MM.1S (cell line): ENCODE data around the gene CLN6.

ENCODE experiments used
- CTCF ChIP-seq: fragments of 300-600 bp; sonication (generic); IDR thresholded peaks from 2 replicates; pipeline ENCODE4 v1.5.1; 2016; ENCODE audit warnings: antibody characterized with exemption, low read length, mixed read lengths
- EZH2 ChIP-seq: fragments of 300-600 bp; sonication (generic); optimal IDR thresholded peaks from 2 replicates; pipeline ENCODE3; 2017; ENCODE audit warnings: low read depth, mild to moderate bottlenecking, antibody characterized with exemption, low read length, mixed read lengths
- EZH2phosphoT487 ChIP-seq: fragments of 300-600 bp; sonication (generic); IDR thresholded peaks from 2 replicates; pipeline ENCODE4 v1.6.1; 2018; ENCODE audit warnings: antibody characterized with exemption, low read length

GRCh38 chr15:68197661-68198437 lies 31.7 kb downstream of the CLN6 start:
- TF ChIP-seq CTCF (no peak), EZH2 (no peak), EZH2phosphoT487 (no peak)
